A549 (cell line): Measurements from ENCODE around the gene KLK10. TPM values are rescaled to one million over a fixed set of nuclear protein-coding genes. Genes with fewer than 3 reads are reported as not detected.

Source experiments
- ATAC-seq, 2 experiments: fragments of 200-7000 bp in 1 of 2; fragments of >200 bp in 1 of 2; cut with Nextera tagmentation in 1 of 2; cut with Tn5 transposase in 1 of 2; 3 replicates each; pipeline versions ENCODE4 v1.8.0 to v1.9.1; 2018 to 2020; ENCODE audit warnings: mild to moderate bottlenecking in 1 of 2, moderate library complexity in 1 of 2
- CTCF ChIA-PET: fragments of 300-600 bp; sonication (Branson Sonifier 250); formaldehyde crosslinking; extraction: SDS; loops from one replicate; lab custom pipeline; 2021; ENCODE audit warnings: antibody characterized with exemption, inconsistent platforms; lab: Yijun Ruan, JAX
- POLR2A ChIA-PET: fragments of 350-600 bp; formaldehyde crosslinking; extraction: SDS; loops from one replicate; lab custom pipeline; 2021; ENCODE audit warnings: antibody characterized with exemption, inconsistent platforms; lab: Yijun Ruan, JAX
- DNase-seq, 2 experiments: peaks; one replicate each; pipeline versions ENCODE4 v3.0.0 to v3.0.0-alpha.2; 2011 to 2016; ENCODE audit warnings: low read depth in 1 of 2, low spot score in 1 of 2
- FAIRE-seq: peaks from 2 replicates; lab custom pipeline; 2011; peaks lifted over from hg19 to GRCh38; lab: Jason Lieb, UNC
- H3K27ac ChIP-seq, 2 experiments: fragments of >200 bp; sonication (Bioruptor Twin); formaldehyde crosslinking; 3 replicates each; pipeline ENCODE4 v1.5.1; 2016 to 2017
- H3K4me1 ChIP-seq: fragments of >200 bp; sonication (Bioruptor Twin); formaldehyde crosslinking; 3 replicates; pipeline ENCODE4 v1.6.1; 2016
- H3K4me2 ChIP-seq: fragments of >200 bp; sonication (Bioruptor Twin); formaldehyde crosslinking; 3 replicates; pipeline ENCODE4 v1.6.1; 2016
- H3K4me3 ChIP-seq: fragments of >200 bp; sonication (Bioruptor Twin); formaldehyde crosslinking; 3 replicates; pipeline ENCODE4 v1.5.1; 2016
- H3K9me3 ChIP-seq: fragments of >200 bp; sonication (Bioruptor Twin); formaldehyde crosslinking; 3 replicates; pipeline ENCODE4 v1.6.1; 2016
- CEBPB ChIP-seq, 2 experiments: fragments of >200 bp in 1 of 2; sonication (Bioruptor Twin) in 1 of 2; formaldehyde crosslinking in 1 of 2; IDR thresholded peaks; 2 replicates each; pipeline ENCODE4 v1.6.1; 2012 to 2016
- CTCF ChIP-seq: fragments of >200 bp; sonication (Bioruptor Twin); formaldehyde crosslinking; IDR thresholded peaks from 3 replicates; pipeline ENCODE4 v1.5.1; 2016
- EHMT2 ChIP-seq: fragments of 200-600 bp; sonication (generic); IDR thresholded peaks from 2 replicates; pipeline ENCODE4 v1.6.1; 2016; ENCODE audit warnings: antibody characterized with exemption, low read depth, mild to moderate bottlenecking, moderate library complexity
- ELK1 ChIP-seq: fragments of 150-350 bp; IDR thresholded peaks from 2 replicates; pipeline ENCODE4 v1.6.1; 2014; ENCODE audit warnings: low read depth, mild to moderate bottlenecking, low read length
- EP300 ChIP-seq, 2 experiments: fragments of >200 bp; sonication (Bioruptor Twin); formaldehyde crosslinking; IDR thresholded peaks; 2 replicates in 1 of 2; 3 replicates in 1 of 2; pipeline ENCODE4 v1.6.1; 2016 to 2017
- HDAC2 ChIP-seq: fragments of 200-600 bp; sonication (generic); IDR thresholded peaks from 2 replicates; pipeline ENCODE4 v1.6.1; 2016
- MAX ChIP-seq: IDR thresholded peaks from 2 replicates; pipeline ENCODE4 v1.6.1; 2012
- PBX3 ChIP-seq: IDR thresholded peaks from 2 replicates; pipeline ENCODE4 v1.6.1; 2012
- RAD21 ChIP-seq, 2 experiments: fragments of >200 bp in 1 of 2; sonication (Bioruptor Twin) in 1 of 2; formaldehyde crosslinking in 1 of 2; IDR thresholded peaks in 1 of 2; conservative IDR thresholded peaks in 1 of 2; 2 replicates in 1 of 2; 3 replicates in 1 of 2; pipeline ENCODE4 v1.6.1; 2012 to 2018; ENCODE audit warnings: inconsistent platforms in 1 of 2
- RFX5 ChIP-seq: fragments of 450-650 bp; IDR thresholded peaks from 2 replicates; pipeline ENCODE4 v1.7.1; 2014; ENCODE audit warnings: antibody characterized with exemption, mild to moderate bottlenecking, moderate library complexity
- RNF2 ChIP-seq: fragments of 200-600 bp; sonication (generic); IDR thresholded peaks from 2 replicates; pipeline ENCODE4 v1.6.1; 2016; ENCODE audit warnings: low read depth, mild to moderate bottlenecking, antibody characterized with exemption, moderate library complexity, borderline replicate concordance
- SMC3 ChIP-seq: fragments of >200 bp; sonication (Bioruptor Twin); formaldehyde crosslinking; IDR thresholded peaks from 3 replicates; pipeline ENCODE4 v1.6.1; 2018; ENCODE audit warnings: inconsistent platforms
- TP53 ChIP-seq: fragments of 250-450 bp; sonication (Bioruptor Pico); IDR thresholded peaks from 2 replicates; pipeline ENCODE4 v1.5.0; 2021; ENCODE audit warnings: mild to moderate bottlenecking, moderate library complexity
- ZFP36 ChIP-seq: fragments of 450-650 bp; IDR thresholded peaks from 2 replicates; pipeline ENCODE4 v1.6.1; 2014; ENCODE audit warnings: borderline replicate concordance; ENCODE audit not compliant: partially characterized antibody
- WGBS: methylation state at CpG from one replicate; pipeline ENCODE4 v1.1.6; 2017; ENCODE audit errors: missing lambda C conversion rate; 5-methylcytosine and 5-hydroxymethylcytosine counted together
- polyA plus RNA-seq, 4 experiments: library from polyadenylated mRNA; depleted of rRNA in 3 of 4; stranded (reverse); fragments of >200 nt; fragmentation: RNase III in 1 of 4; extraction: RNeasy Plus Mini Kit Qiagen cat#74134 plus additional on column Dnase treatment in 1 of 4; gene quantifications; 2 replicates in 3 of 4; 3 replicates in 1 of 4; pipeline ENCODE4 v1.2.3, GENCODE V29; 2011 to 2017
- TF ChIP-seq, protein P1 (sequence below): fragments of 250-450 bp; sonication (Bioruptor Pico); IDR thresholded peaks from 2 replicates; pipeline ENCODE4 v1.5.0; 2021; ENCODE audit warnings: mild to moderate bottlenecking, moderate library complexity, borderline replicate concordance
- TF ChIP-seq, protein P2 (sequence below): IDR thresholded peaks from 2 replicates; pipeline ENCODE4 v1.6.1; 2012; ENCODE audit warnings: low read depth, borderline replicate concordance

The KLK10 gene
- polyA plus RNA-seq, 2 of the 4 experiments (the other 2 are of a cell fraction) = 0.18 TPM; not detected in 1

DNA sequence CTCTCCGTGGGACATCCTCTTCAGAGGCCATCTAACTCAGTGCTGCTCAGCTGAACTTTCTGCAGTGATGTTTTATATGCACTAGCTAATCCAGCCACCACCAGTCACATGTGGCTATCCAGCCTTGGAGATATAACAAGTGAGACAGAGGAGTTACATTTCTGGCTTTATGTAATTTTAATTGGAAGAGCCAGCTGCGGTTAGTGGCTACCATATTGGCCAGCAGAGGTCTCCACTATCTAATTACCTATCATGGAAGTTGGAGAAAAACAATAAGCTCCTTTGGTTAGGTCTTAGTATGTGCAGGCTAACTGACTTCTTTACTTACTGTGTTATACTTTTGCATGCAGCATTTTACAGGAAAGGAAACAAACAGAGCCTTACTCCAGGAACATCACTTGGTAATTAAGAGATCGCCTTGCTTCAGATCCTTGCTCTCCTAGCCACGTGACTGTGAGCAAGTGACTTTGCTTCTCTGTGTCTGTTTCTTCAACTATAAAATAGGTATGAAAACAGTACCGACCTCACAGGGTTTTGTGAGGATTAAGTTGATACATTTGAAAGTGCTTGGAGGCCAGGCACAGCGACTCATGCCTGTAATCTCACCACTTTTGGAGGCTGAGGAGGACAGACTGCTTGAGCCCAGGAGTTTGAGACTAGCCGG is 1.6 kb upstream of the KLK10 start (continued):
- no peak for TF ChIP-seq ZFP36
- peak; percentile 95 for TF ChIP-seq CTCF
- no peak for TF ChIP-seq RNF2
- TF ChIP-seq SMC3 = peak; percentile 86
- no peak for TF ChIP-seq RFX5
- TF ChIP-seq, protein P1, sequence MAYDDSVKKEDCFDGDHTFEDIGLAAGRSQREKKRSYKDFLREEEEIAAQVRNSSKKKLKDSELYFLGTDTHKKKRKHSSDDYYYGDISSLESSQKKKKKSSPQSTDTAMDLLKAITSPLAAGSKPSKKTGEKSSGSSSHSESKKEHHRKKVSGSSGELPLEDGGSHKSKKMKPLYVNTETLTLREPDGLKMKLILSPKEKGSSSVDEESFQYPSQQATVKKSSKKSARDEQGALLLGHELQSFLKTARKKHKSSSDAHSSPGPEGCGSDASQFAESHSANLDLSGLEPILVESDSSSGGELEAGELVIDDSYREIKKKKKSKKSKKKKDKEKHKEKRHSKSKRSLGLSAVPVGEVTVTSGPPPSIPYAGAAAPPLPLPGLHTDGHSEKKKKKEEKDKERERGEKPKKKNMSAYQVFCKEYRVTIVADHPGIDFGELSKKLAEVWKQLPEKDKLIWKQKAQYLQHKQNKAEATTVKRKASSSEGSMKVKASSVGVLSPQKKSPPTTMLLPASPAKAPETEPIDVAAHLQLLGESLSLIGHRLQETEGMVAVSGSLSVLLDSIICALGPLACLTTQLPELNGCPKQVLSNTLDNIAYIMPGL (CRISPR knock-in tag) = no peak
- TF ChIP-seq, protein P2, sequence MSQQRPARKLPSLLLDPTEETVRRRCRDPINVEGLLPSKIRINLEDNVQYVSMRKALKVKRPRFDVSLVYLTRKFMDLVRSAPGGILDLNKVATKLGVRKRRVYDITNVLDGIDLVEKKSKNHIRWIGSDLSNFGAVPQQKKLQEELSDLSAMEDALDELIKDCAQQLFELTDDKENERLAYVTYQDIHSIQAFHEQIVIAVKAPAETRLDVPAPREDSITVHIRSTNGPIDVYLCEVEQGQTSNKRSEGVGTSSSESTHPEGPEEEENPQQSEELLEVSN = no peak
- TF ChIP-seq EHMT2 = no peak
- TF ChIP-seq EP300 (IDR thresholded peaks at IDR 0.05) = no peak
- TF ChIP-seq PBX3 = no peak

GRCh38 chr19:51018745-51019543 is 565 bp downstream of the KLK10 start:
- DNase-seq = no peak
- ATAC-seq = peak; percentile 28 to 39; a peak in 4 of 6 replicates
- Histone ChIP-seq H3K27ac (peak overlapping the region in 1 of 2 experiments; percentile 53; a peak in 1 of 6 replicates), H3K4me3 (peak overlapping the region; percentile 49), H3K4me2 (peak overlapping the region; percentile 92), H3K9me3 (no peaks in the 10 kb centered on the region), H3K4me1 (peaks cover 23% of the 10 kb centered on the region)
- WGBS = 5% methylated on average over 44 of the region's 68 CpGs
- TF ChIP-seq CEBPB (IDR thresholded peaks at IDR 0.05) = peak; percentile 19 to 57; a peak in 1 of 4 replicates
- no peak for TF ChIP-seq SMC3
- TF ChIP-seq MAX = 0 out of 2 replicates have a peak, but pooled peaks have one; percentile 32
- ChIA-PET POLR2A (interaction anchor here (0.8 kb wide), 1 partner anchor 214 kb away, joined by 4 read pairs; no protein-coding TSS in a partner anchor), CTCF (interaction anchor here (0.9 to 8.8 kb wide), 5 partner anchors 19 to 149 kb away, joined by 3 to 147 read pairs (median 12); no protein-coding TSS in a partner anchor)
- no peak for FAIRE-seq

GRCh38 chr19:51016798-51017683 is 2.5 kb downstream of the KLK10 start:
- ATAC-seq = peak; percentile 63 to 84
- TF ChIP-seq TP53 (CRISPR knock-in tag) (no peak), SMC3 (peak; percentile 81), MAX (peak; percentile 25; the same call in 1 of the 2 replicates), HDAC2 (peak; percentile 91), ELK1 (no peak), CTCF (peak; percentile 84), RNF2 (0 out of 2 replicates have a peak, but pooled peaks have one; percentile 53), RAD21 (conservative IDR thresholded peaks at IDR 0.05 in 1 of 2, IDR thresholded peaks at IDR 0.05 in 1 of 2) (peak; percentile 84 to 89)
- DNase-seq = peak; percentile 87 to 98
- Histone ChIP-seq H3K4me1 (peaks cover 23% of the 10 kb centered on the region), H3K4me2 (peak overlapping the region; percentile 92), H3K27ac (peak overlapping the region in 1 of 2 experiments; percentile 27; a peak in 1 of 6 replicates), H3K9me3 (no peaks in the 10 kb centered on the region), H3K4me3 (peak overlapping the region; percentile 42)
- 4% methylated on average over 56 of the region's 68 CpGs for WGBS
- POLR2A ChIA-PET = interaction anchor here (1.0 to 1.1 kb wide), 2 partner anchors 87 to 213 kb away, joined by 3 to 5 read pairs; no protein-coding TSS in a partner anchor
- CTCF ChIA-PET = interaction anchor here (0.5 to 8.8 kb wide), 51 partner anchors 9 to 644 kb away, joined by 3 to 147 read pairs (median 5); partner anchors contain the start of genes ACP4, KLK11, KLK6 and KLK8
- FAIRE-seq = no peak
